ENCODE data around the gene CADPS2. TPM values are rescaled to one million over a fixed set of nuclear protein-coding genes. Genes with fewer than 3 reads are reported as not detected.

CADPS2 gene
- total RNA-seq, 1 experiment from 2014 or later: 12.2 TPM

DNA sequence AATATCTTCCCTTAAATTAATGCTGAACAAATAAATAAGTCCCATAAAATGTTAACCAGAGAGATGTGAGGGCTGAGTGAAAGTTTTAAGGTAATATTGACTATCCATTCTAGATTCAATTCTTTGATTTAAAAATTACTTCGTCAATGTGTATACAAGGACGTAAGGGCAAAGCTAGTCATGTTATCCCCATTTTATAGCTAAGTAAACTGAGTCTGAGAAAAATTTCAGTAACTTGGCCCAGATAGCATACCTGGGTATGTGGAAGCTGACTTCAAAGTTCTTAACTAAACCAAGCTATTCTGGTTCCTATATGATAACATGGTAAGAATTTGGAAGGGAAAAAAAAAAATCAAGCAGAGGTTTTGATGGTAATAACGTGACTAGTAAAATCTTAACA is 72.4 kb downstream of the CADPS2 start (continued):
- TF ChIP-seq GRHL2 (CRISPR knock-in tag; IDR thresholded peaks at IDR 0.05; ENCODE audit: insufficient replicate concordance, severe bottlenecking) (no peak), SOX15 (CRISPR knock-in tag; IDR thresholded peaks at IDR 0.05) (no peak)

DNA sequence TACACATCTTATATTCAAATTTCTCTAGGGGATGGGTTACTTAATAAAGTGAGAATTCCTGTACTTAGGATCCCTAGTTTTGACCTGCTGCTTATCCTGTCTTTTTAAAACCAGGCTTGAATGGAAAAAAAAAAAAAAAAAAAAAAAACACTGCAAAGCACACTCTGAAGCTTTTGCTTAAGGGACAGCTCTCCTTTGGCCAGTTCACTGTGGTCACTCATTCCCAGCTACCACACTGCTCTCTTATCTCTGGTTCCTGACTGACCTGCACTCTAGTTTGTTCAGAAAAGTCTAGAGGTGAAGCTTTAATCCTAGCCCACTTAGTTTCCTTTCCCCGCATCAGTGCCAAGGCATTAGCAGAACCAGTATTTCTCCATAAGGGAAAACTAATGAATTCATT is 82.4 kb downstream of the CADPS2 start:
- Mint-ChIP-seq H3K36me3 (no peaks in the 10 kb centered on the region), H3K9me3 (no peaks in the 10 kb centered on the region), H3K27me3 (ENCODE audit: low read depth) (no peaks in the 10 kb centered on the region), H3K4me3 (no peak overlapping the region), H3K4me1 (peaks cover 36% of the 10 kb centered on the region), H3K27ac (peak overlapping the region; percentile 93)
- DNase-seq (ENCODE audit: low spot score) (no peak), ATAC-seq (no peak)
- ChIA-PET CTCF (interaction anchor here (0.6 to 2.8 kb wide), 42 partner anchors 10 to 1067 kb away, joined by 3 to 41 read pairs (median 4); partner anchors contain the start of gene CADPS2), POLR2A (interaction anchor here (0.6 to 1.1 kb wide), 3 partner anchors 10 to 498 kb away, joined by 3 read pairs; no protein-coding TSS in a partner anchor)
- TF ChIP-seq ELF4 (CRISPR knock-in tag; IDR thresholded peaks at IDR 0.05; ENCODE audit: low read depth) (no peak), SP1 (CRISPR knock-in tag; conservative IDR thresholded peaks at IDR 0.05) (no peak), SMAD4 (CRISPR knock-in tag; IDR thresholded peaks at IDR 0.05) (no peak), MXD4 (CRISPR knock-in tag; IDR thresholded peaks at IDR 0.05; ENCODE audit: borderline replicate concordance) (no peak), NFE2L1 (CRISPR knock-in tag; IDR thresholded peaks at IDR 0.05) (no peak)
- TF ChIP-seq, protein P1, sequence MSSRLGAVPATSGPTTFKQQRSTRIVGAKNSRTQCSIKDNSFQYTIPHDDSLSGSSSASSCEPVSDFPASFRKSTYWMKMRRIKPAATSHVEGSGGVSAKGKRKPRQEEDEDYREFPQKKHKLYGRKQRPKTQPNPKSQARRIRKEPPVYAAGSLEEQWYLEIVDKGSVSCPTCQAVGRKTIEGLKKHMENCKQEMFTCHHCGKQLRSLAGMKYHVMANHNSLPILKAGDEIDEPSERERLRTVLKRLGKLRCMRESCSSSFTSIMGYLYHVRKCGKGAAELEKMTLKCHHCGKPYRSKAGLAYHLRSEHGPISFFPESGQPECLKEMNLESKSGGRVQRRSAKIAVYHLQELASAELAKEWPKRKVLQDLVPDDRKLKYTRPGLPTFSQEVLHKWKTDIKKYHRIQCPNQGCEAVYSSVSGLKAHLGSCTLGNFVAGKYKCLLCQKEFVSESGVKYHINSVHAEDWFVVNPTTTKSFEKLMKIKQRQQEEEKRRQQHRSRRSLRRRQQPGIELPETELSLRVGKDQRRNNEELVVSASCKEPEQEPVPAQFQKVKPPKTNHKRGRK (CRISPR knock-in tag; IDR thresholded peaks at IDR 0.05; ENCODE audit: borderline replicate concordance): no peak
- TF ChIP-seq, protein P2, sequence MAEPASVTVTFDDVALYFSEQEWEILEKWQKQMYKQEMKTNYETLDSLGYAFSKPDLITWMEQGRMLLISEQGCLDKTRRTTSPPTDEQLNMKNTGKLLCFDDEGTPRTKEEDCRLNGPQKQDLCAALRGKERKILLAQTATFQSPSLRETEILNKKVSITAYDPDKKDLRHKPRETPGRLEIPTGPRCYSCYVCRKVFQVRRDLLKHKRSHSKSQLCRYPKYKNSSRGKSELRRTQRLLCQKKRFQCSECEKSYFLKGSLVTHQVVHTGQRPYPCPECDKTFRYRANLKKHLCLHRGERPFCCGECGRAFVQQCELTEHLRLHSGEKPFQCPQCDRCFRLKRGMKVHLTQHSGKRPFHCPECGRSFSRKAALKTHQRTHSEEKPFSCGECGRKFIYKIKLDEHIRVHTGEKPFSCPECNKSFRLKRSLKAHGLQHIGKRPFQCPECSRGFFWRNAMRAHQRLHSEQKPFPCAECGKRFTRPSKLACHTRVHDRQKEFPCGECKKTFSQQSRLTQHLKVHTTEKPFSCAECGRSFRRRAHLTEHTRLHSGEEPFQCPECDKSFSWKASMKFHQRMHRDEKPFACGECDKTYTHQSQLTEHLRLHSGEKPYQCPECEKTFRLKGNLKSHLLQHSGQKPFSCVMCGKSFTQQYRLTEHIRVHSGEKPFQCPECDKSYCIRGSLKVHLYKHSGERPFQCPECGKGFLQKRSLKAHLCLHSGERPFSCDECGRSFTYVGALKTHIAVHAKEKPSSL (CRISPR knock-in tag; conservative IDR thresholded peaks at IDR 0.05): no peak
- TF ChIP-seq, protein P3, sequence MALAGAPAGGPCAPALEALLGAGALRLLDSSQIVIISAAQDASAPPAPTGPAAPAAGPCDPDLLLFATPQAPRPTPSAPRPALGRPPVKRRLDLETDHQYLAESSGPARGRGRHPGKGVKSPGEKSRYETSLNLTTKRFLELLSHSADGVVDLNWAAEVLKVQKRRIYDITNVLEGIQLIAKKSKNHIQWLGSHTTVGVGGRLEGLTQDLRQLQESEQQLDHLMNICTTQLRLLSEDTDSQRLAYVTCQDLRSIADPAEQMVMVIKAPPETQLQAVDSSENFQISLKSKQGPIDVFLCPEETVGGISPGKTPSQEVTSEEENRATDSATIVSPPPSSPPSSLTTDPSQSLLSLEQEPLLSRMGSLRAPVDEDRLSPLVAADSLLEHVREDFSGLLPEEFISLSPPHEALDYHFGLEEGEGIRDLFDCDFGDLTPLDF (CRISPR knock-in tag; IDR thresholded peaks at IDR 0.05): no peak
- TF ChIP-seq, protein P4, sequence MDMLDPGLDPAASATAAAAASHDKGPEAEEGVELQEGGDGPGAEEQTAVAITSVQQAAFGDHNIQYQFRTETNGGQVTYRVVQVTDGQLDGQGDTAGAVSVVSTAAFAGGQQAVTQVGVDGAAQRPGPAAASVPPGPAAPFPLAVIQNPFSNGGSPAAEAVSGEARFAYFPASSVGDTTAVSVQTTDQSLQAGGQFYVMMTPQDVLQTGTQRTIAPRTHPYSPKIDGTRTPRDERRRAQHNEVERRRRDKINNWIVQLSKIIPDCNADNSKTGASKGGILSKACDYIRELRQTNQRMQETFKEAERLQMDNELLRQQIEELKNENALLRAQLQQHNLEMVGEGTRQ (CRISPR knock-in tag; IDR thresholded peaks at IDR 0.05): no peak
- TF ChIP-seq, protein P5, sequence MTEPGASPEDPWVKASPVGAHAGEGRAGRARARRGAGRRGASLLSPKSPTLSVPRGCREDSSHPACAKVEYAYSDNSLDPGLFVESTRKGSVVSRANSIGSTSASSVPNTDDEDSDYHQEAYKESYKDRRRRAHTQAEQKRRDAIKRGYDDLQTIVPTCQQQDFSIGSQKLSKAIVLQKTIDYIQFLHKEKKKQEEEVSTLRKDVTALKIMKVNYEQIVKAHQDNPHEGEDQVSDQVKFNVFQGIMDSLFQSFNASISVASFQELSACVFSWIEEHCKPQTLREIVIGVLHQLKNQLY (CRISPR knock-in tag; IDR thresholded peaks at IDR 0.05): no peak
- TF ChIP-seq, protein P6, sequence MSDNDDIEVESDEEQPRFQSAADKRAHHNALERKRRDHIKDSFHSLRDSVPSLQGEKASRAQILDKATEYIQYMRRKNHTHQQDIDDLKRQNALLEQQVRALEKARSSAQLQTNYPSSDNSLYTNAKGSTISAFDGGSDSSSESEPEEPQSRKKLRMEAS (CRISPR knock-in tag; IDR thresholded peaks at IDR 0.05): no peak
- TF ChIP-seq, protein P7, sequence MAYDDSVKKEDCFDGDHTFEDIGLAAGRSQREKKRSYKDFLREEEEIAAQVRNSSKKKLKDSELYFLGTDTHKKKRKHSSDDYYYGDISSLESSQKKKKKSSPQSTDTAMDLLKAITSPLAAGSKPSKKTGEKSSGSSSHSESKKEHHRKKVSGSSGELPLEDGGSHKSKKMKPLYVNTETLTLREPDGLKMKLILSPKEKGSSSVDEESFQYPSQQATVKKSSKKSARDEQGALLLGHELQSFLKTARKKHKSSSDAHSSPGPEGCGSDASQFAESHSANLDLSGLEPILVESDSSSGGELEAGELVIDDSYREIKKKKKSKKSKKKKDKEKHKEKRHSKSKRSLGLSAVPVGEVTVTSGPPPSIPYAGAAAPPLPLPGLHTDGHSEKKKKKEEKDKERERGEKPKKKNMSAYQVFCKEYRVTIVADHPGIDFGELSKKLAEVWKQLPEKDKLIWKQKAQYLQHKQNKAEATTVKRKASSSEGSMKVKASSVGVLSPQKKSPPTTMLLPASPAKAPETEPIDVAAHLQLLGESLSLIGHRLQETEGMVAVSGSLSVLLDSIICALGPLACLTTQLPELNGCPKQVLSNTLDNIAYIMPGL (CRISPR knock-in tag; IDR thresholded peaks at IDR 0.05): no peak
- TF ChIP-seq, protein P8, sequence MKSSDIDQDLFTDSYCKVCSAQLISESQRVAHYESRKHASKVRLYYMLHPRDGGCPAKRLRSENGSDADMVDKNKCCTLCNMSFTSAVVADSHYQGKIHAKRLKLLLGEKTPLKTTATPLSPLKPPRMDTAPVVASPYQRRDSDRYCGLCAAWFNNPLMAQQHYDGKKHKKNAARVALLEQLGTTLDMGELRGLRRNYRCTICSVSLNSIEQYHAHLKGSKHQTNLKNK (CRISPR knock-in tag; IDR thresholded peaks at IDR 0.05): no peak
- TF ChIP-seq, protein P9, sequence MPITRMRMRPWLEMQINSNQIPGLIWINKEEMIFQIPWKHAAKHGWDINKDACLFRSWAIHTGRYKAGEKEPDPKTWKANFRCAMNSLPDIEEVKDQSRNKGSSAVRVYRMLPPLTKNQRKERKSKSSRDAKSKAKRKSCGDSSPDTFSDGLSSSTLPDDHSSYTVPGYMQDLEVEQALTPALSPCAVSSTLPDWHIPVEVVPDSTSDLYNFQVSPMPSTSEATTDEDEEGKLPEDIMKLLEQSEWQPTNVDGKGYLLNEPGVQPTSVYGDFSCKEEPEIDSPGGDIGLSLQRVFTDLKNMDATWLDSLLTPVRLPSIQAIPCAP (CRISPR knock-in tag; IDR thresholded peaks at IDR 0.05): no peak

Measured in WTC11 (cell line).